HUES64 (cell line): Measurements from ENCODE around the gene SIRT6.
A peak's percentile ranks its signal among the peaks of the same experiment; 100 is the strongest.
"Not testable (repeated sequence)": the region's sequence is repeated elsewhere in the genome, so short reads cannot be mapped to it uniquely, and the experiment has no call there.

Experiments
- H3K27ac ChIP-seq: 2 replicates; pipeline ENCODE4 v1.7.0; 2013; ENCODE audit warnings: low read depth, low read length, inconsistent platforms
- H3K27me3 ChIP-seq: 2 replicates; pipeline ENCODE4 v1.6.1; 2013; ENCODE audit warnings: mild to moderate bottlenecking, low read length; ENCODE audit not compliant: insufficient read depth
- H3K36me3 ChIP-seq: 2 replicates; pipeline ENCODE4 v1.6.1; 2013; ENCODE audit warnings: mild to moderate bottlenecking, low read length; ENCODE audit not compliant: insufficient read depth
- H3K4me1 ChIP-seq: 2 replicates; pipeline ENCODE4 v1.6.1; 2013; ENCODE audit warnings: mild to moderate bottlenecking, low read length, moderate library complexity; ENCODE audit not compliant: insufficient read depth
- H3K4me3 ChIP-seq: 2 replicates; pipeline ENCODE4 v1.5.1; 2013; ENCODE audit warnings: mild to moderate bottlenecking, low read length, moderate library complexity
- H3K9ac ChIP-seq: 2 replicates; pipeline ENCODE4 v1.6.1; 2013; ENCODE audit warnings: mild to moderate bottlenecking, low read depth, low read length
- H3K9me3 ChIP-seq: 2 replicates; pipeline ENCODE4 v1.6.1; 2013; ENCODE audit warnings: low read depth, low read length; ENCODE audit not compliant: insufficient read depth
- WGBS: fragments of 150-250, 120-280 bp; methylation state at CpG from one replicate; pipeline ENCODE4 v1.1.7; 2013; ENCODE audit warnings: missing lambda C conversion rate; 5-methylcytosine and 5-hydroxymethylcytosine counted together

SIRT6 gene

GRCh38 chr19:4198467-4199126 is 16.2 kb upstream of the SIRT6 start:
- Histone ChIP-seq H3K27me3 (peaks cover 20% of the 10 kb centered on the region), H3K27ac (no peak overlapping the region), H3K4me3 (peak overlapping the region; percentile 51), H3K9me3 (no peaks in the 10 kb centered on the region), H3K9ac (no peak overlapping the region), H3K4me1 (no peaks in the 10 kb centered on the region), H3K36me3 (no peaks in the 10 kb centered on the region)
- 12% methylated on average over 24 of the region's 28 CpGs for WGBS

- no peaks in the 10 kb centered on the region for H3K36me3 ChIP-seq
- H3K4me1 ChIP-seq: no peaks in the 10 kb centered on the region
- H3K9me3 ChIP-seq: no peaks in the 10 kb centered on the region
- H3K9ac ChIP-seq: no peak overlapping the region
- 18% methylated on average over 62 of the region's 70 CpGs for WGBS
- H3K27me3 ChIP-seq: peaks cover 20% of the 10 kb centered on the region
- peak overlapping the region; percentile 51 for H3K4me3 ChIP-seq
- H3K27ac ChIP-seq: no peak overlapping the region
Observed at GRCh38 chr19:4197625-4198466, 15.5 kb upstream of the SIRT6 start.

- Histone ChIP-seq H3K27ac (no peak overlapping the region), H3K27me3 (peaks cover 20% of the 10 kb centered on the region), H3K4me1 (no peaks in the 10 kb centered on the region), H3K9ac (no peak overlapping the region), H3K4me3 (no peak overlapping the region), H3K9me3 (no peaks in the 10 kb centered on the region), H3K36me3 (no peaks in the 10 kb centered on the region)
- WGBS: 90% methylated on average over 5 of the region's 5 CpGs
Observed at GRCh38 chr19:4197228-4197624, 14.9 kb upstream of the SIRT6 start.

GRCh38 chr19:4196587-4197148 is 14.3 kb upstream of the SIRT6 start:
- Histone ChIP-seq H3K9me3 (no peaks in the 10 kb centered on the region), H3K9ac (no peak overlapping the region), H3K4me1 (no peaks in the 10 kb centered on the region), H3K4me3 (no peak overlapping the region), H3K36me3 (no peaks in the 10 kb centered on the region), H3K27ac (no peak overlapping the region), H3K27me3 (peaks cover 20% of the 10 kb centered on the region)
- WGBS: 85% methylated on average over 22 of the region's 22 CpGs

- H3K27ac ChIP-seq: no peak overlapping the region
- no peaks in the 10 kb centered on the region for H3K36me3 ChIP-seq
- H3K4me1 ChIP-seq: no peaks in the 10 kb centered on the region
- no peak overlapping the region for H3K4me3 ChIP-seq
- 84% methylated on average over 8 of the region's 8 CpGs for WGBS
- peaks cover 20% of the 10 kb centered on the region for H3K27me3 ChIP-seq
- no peaks in the 10 kb centered on the region for H3K9me3 ChIP-seq
- no peak overlapping the region for H3K9ac ChIP-seq
Observed at GRCh38 chr19:4196009-4196408, 13.6 kb upstream of the SIRT6 start.

- Histone ChIP-seq H3K4me3 (no peak overlapping the region), H3K27ac (no peak overlapping the region), H3K4me1 (no peaks in the 10 kb centered on the region), H3K36me3 (no peaks in the 10 kb centered on the region), H3K27me3 (peaks cover 18% of the 10 kb centered on the region), H3K9me3 (no peaks in the 10 kb centered on the region), H3K9ac (no peak overlapping the region)
- 60% methylated on average over 7 of the region's 7 CpGs for WGBS
Observed at GRCh38 chr19:4194353-4194752, 12.0 kb upstream of the SIRT6 start.

GRCh38 chr19:4192537-4192936 is 10.2 kb upstream of the SIRT6 start:
- not testable (repeated sequence) for H3K9me3 ChIP-seq
- 98% methylated on average over 3 of the region's 3 CpGs for WGBS

GRCh38 chr19:4189641-4190040 is 7.3 kb upstream of the SIRT6 start:
- H3K4me3 ChIP-seq: no peak overlapping the region
- no peak overlapping the region for H3K9ac ChIP-seq
- 83% methylated on average over 5 of the region's 5 CpGs for WGBS
- H3K4me1 ChIP-seq: no peaks in the 10 kb centered on the region
- H3K9me3 ChIP-seq: no peaks in the 10 kb centered on the region
- H3K27ac ChIP-seq: no peak overlapping the region
- no peaks in the 10 kb centered on the region; the same call in 1 of the 2 replicates for H3K27me3 ChIP-seq
- H3K36me3 ChIP-seq: no peaks in the 10 kb centered on the region

More at GRCh38 chr19:4192537-4192936, 10.2 kb upstream of the SIRT6 start:
- H3K27me3 ChIP-seq, H3K4me3 ChIP-seq, H3K36me3 ChIP-seq, H3K4me1 ChIP-seq, H3K9ac ChIP-seq, H3K27ac ChIP-seq: not testable (repeated sequence)

- 92% methylated on average over 10 of the region's 10 CpGs for WGBS
- H3K27ac ChIP-seq: no peak overlapping the region
- H3K27me3 ChIP-seq: no peaks in the 10 kb centered on the region; the same call in 1 of the 2 replicates
- no peak overlapping the region for H3K9ac ChIP-seq
- no peak overlapping the region for H3K4me3 ChIP-seq
- no peaks in the 10 kb centered on the region for H3K9me3 ChIP-seq
- no peaks in the 10 kb centered on the region for H3K4me1 ChIP-seq
- H3K36me3 ChIP-seq: no peaks in the 10 kb centered on the region
Observed at GRCh38 chr19:4187313-4188122, 5.2 kb upstream of the SIRT6 start.

- no peaks in the 10 kb centered on the region for H3K36me3 ChIP-seq
- no peak overlapping the region for H3K9ac ChIP-seq
- H3K27me3 ChIP-seq: no peaks in the 10 kb centered on the region; the same call in 1 of the 2 replicates
- no peaks in the 10 kb centered on the region for H3K4me1 ChIP-seq
- 39% methylated on average over 21 of the region's 22 CpGs for WGBS
- no peak overlapping the region for H3K27ac ChIP-seq
- no peaks in the 10 kb centered on the region for H3K9me3 ChIP-seq
- H3K4me3 ChIP-seq: no peak overlapping the region
Observed at GRCh38 chr19:4186087-4186993, 4.0 kb upstream of the SIRT6 start.
